Ovary (tissue), 3 donors: ENCODE results near the gene CHGA.

Experiments
- EP300 ChIP-seq: sonication (generic); formaldehyde crosslinking; IDR thresholded peaks from one replicate; pipeline ENCODE4 v1.6.1; 2017; ENCODE audit warnings: antibody characterized with exemption
- TF ChIP-seq, protein P1 (sequence below), 3 donors: fragments of 450-650 bp in 2 of 3; fragments of 200-600 bp in 1 of 3; IDR thresholded peaks; one replicate each; pipeline versions ENCODE4 v1.5.1 to v1.8.0; 2016 to 2022; ENCODE audit warnings: antibody characterized with exemption in 3 of 3, mild to moderate bottlenecking in 1 of 3
- donor health status: DM: no; HTN: no; CAD: no.

- TF ChIP-seq, protein P1, sequence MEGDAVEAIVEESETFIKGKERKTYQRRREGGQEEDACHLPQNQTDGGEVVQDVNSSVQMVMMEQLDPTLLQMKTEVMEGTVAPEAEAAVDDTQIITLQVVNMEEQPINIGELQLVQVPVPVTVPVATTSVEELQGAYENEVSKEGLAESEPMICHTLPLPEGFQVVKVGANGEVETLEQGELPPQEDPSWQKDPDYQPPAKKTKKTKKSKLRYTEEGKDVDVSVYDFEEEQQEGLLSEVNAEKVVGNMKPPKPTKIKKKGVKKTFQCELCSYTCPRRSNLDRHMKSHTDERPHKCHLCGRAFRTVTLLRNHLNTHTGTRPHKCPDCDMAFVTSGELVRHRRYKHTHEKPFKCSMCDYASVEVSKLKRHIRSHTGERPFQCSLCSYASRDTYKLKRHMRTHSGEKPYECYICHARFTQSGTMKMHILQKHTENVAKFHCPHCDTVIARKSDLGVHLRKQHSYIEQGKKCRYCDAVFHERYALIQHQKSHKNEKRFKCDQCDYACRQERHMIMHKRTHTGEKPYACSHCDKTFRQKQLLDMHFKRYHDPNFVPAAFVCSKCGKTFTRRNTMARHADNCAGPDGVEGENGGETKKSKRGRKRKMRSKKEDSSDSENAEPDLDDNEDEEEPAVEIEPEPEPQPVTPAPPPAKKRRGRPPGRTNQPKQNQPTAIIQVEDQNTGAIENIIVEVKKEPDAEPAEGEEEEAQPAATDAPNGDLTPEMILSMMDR (IDR thresholded peaks at IDR 0.05): no peak
- TF ChIP-seq EP300: no peak
Observed at GRCh38 chr14:92973798-92974372, 50.9 kb downstream of the CHGA start.
